ENCODE results near the gene AFF2. TPM values are rescaled to one million over a fixed set of nuclear protein-coding genes. Genes with fewer than 3 reads are reported as not detected.

Gene AFF2
- total RNA-seq, 1 experiment from 2014 or later: 0.16 TPM

DNA sequence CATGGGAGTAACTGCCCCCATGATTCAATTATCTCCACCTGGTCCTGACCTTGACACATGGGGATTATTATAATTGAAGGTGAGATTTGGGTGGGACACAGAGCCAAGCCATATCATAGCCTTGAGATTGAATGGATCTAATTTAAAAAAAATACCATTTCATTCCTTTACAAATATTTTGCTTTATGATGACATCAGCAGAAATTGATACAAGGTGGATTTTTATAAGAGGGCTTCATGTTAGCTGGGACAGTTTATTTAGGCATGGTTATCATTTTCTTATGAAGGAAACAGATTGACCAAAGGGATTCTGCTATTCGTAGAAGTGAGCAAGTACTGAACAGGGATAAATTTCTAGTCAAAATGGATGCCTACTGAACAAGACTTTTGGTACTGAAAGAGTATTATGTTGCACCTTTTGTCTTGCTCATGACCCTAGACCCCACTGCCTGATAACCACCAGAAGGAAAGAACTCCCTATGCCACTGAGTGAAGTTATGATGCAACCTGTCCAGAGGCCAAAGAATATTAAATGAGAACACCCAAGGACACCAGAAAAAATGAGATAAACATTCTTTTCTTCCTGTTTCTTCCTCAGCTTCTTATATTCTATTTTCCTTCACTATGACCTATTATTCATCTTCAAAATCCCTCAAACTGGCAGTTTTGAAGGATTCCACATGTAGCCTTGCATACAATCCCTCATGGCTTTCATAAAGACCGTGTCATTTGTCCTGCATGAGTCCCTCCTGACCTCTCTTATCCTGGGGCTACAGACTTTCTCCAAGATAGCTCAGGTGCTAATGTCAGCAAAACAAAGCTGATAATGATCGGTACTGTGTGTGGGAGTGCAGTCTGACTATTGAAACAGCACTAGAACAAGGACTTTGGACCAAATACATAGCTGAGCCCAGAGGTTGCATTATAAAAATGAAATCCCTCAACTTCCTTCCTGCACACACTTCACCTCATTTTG is 118.3 kb downstream of the AFF2 start:
- CTCF ChIA-PET: no interaction called here
- intact Hi-C loops (cut with micrococcal nuclease; ENCODE audit: unreplicated experiment): no loop called here
- BruUV-seq (replicated peaks): no TSS peak
- no peak for DNase-seq
- H3K9me3 Mint-ChIP-seq (ENCODE audit: unreplicated experiment): no peaks in the 10 kb centered on the region
- TF ChIP-seq CTCF (IDR thresholded peaks at IDR 0.05; ENCODE audit: insufficient read depth in 1 of 2, low read depth in 1 of 2, low read length in 1 of 2, severe bottlenecking in 1 of 2, unreplicated experiment in 1 of 2): no peak
- no peaks in the 10 kb centered on the region for H3K4me1 Mint-ChIP-seq (ENCODE audit: low read depth, unreplicated experiment)
- Histone ChIP-seq H3K9me3 (no peaks in the 10 kb centered on the region), H3K27me3 (replicated peaks; ENCODE audit: control insufficient read depth, insufficient read depth, low read length) (no peaks in the 10 kb centered on the region), H3K4me3 (ENCODE audit: low read depth, low read length) (no peak overlapping the region), H3K36me3 (ENCODE audit: control insufficient read depth, insufficient read depth, low read length) (no peaks in the 10 kb centered on the region), H3K4me1 (no peaks in the 10 kb centered on the region)
- POLR2A ChIA-PET: no interaction called here
- no peak overlapping the region for H3K27ac Mint-ChIP-seq (ENCODE audit: unreplicated experiment)
- no peaks in the 10 kb centered on the region for H3K36me3 Mint-ChIP-seq (ENCODE audit: insufficient read depth, unreplicated experiment)
- H3K4me3 Mint-ChIP-seq (ENCODE audit: unreplicated experiment): no peak overlapping the region
- H3K27me3 Mint-ChIP-seq (ENCODE audit: insufficient read depth, unreplicated experiment): peaks cover 3% of the 10 kb centered on the region

DNA sequence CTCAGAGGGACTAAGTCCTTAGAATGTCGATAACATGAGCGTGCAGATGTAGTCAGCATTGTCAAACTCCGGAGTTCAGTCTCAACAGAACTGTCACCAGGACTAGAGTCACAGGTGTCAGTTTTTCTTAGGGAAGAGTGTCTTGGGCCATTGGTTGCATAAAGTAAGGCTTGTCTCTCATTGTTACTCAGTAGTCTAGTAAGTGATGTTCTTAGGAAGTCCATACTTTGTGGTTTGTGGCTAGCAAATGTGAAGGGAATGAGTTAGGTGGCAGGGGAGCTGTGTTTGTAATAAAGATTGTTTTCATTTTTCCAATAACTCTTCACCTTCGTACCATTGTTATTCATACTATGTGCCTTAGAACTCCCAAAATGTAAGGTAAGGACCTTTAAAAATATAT is 119.6 kb downstream of the AFF2 start:
- Mint-ChIP-seq H3K4me3 (ENCODE audit: unreplicated experiment) (no peak overlapping the region), H3K4me1 (ENCODE audit: low read depth, unreplicated experiment) (no peaks in the 10 kb centered on the region), H3K27me3 (ENCODE audit: insufficient read depth, unreplicated experiment) (no peaks in the 10 kb centered on the region), H3K9me3 (ENCODE audit: unreplicated experiment) (no peaks in the 10 kb centered on the region), H3K36me3 (ENCODE audit: insufficient read depth, unreplicated experiment) (no peaks in the 10 kb centered on the region), H3K27ac (ENCODE audit: unreplicated experiment) (no peak overlapping the region)
- DNase-seq: no peak
- no TSS peak for BruUV-seq (replicated peaks)
- H3K36me3 ChIP-seq (ENCODE audit: control insufficient read depth, insufficient read depth, low read length): no peaks in the 10 kb centered on the region
- H3K4me3 ChIP-seq (ENCODE audit: low read depth, low read length): no peak overlapping the region
- no peaks in the 10 kb centered on the region for H3K9me3 ChIP-seq
- no peaks in the 10 kb centered on the region for H3K27me3 ChIP-seq (replicated peaks; ENCODE audit: control insufficient read depth, insufficient read depth, low read length)
- TF ChIP-seq CTCF (IDR thresholded peaks at IDR 0.05; ENCODE audit: insufficient read depth in 1 of 2, low read depth in 1 of 2, low read length in 1 of 2, severe bottlenecking in 1 of 2, unreplicated experiment in 1 of 2): no peak
- intact Hi-C loops (cut with micrococcal nuclease; ENCODE audit: unreplicated experiment): no loop called here
- no peaks in the 10 kb centered on the region for H3K4me1 ChIP-seq
- ChIA-PET POLR2A (no interaction called here), CTCF (no interaction called here)

GRCh38 chrX:148624951-148625474 is 124.6 kb downstream of the AFF2 start:
- intact Hi-C loops (cut with micrococcal nuclease; ENCODE audit: unreplicated experiment): no loop called here
- Histone ChIP-seq H3K4me1 (no peaks in the 10 kb centered on the region), H3K36me3 (ENCODE audit: control insufficient read depth, insufficient read depth, low read length) (no peaks in the 10 kb centered on the region), H3K4me3 (ENCODE audit: low read depth, low read length) (no peak overlapping the region), H3K27me3 (replicated peaks; ENCODE audit: control insufficient read depth, insufficient read depth, low read length) (no peaks in the 10 kb centered on the region), H3K9me3 (no peaks in the 10 kb centered on the region)
- Mint-ChIP-seq H3K9me3 (ENCODE audit: unreplicated experiment) (no peaks in the 10 kb centered on the region), H3K27me3 (ENCODE audit: insufficient read depth, unreplicated experiment) (no peaks in the 10 kb centered on the region), H3K36me3 (ENCODE audit: insufficient read depth, unreplicated experiment) (no peaks in the 10 kb centered on the region), H3K4me1 (ENCODE audit: low read depth, unreplicated experiment) (no peaks in the 10 kb centered on the region), H3K4me3 (ENCODE audit: unreplicated experiment) (no peak overlapping the region), H3K27ac (ENCODE audit: unreplicated experiment) (no peak overlapping the region)
- ChIA-PET POLR2A (no interaction called here), CTCF (no interaction called here)
- no peak for DNase-seq
- BruUV-seq (replicated peaks): no TSS peak
- no peak for TF ChIP-seq CTCF (IDR thresholded peaks at IDR 0.05; ENCODE audit: insufficient read depth in 1 of 2, low read depth in 1 of 2, low read length in 1 of 2, severe bottlenecking in 1 of 2, unreplicated experiment in 1 of 2)
